ENCODE measurements around the gene GCN1.

Gene GCN1

DNA sequence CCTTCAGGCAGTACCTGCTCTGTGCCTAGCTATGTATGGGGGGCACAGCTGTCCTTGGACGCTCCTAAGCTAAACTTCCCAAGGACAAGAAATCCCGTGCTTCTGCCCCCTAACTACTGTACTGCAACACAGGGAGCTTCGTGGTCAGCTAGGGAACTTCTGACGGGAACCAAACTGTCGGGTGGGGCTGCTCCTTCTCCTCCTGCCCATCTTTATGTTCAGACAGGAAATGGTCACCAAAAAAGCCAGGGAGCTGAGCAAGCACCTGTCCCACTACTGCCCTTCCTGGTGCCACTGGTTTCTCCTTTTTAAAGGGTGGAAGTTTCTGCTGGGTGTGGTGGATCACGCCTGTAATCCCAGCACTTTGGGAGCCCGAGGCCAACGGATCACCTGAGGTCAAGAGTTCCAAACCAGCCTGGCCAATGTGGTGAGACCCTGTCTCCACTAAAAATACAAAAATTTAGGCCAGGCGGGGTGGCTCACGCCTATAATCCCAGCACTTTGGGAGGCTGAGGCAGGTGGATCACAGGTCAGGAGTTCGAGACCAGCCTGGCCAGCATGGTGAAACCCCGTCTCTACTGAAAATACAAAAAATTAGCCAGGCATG lies 44.4 kb upstream of the GCN1 start (continued):
- TF ChIP-seq, protein P1, sequence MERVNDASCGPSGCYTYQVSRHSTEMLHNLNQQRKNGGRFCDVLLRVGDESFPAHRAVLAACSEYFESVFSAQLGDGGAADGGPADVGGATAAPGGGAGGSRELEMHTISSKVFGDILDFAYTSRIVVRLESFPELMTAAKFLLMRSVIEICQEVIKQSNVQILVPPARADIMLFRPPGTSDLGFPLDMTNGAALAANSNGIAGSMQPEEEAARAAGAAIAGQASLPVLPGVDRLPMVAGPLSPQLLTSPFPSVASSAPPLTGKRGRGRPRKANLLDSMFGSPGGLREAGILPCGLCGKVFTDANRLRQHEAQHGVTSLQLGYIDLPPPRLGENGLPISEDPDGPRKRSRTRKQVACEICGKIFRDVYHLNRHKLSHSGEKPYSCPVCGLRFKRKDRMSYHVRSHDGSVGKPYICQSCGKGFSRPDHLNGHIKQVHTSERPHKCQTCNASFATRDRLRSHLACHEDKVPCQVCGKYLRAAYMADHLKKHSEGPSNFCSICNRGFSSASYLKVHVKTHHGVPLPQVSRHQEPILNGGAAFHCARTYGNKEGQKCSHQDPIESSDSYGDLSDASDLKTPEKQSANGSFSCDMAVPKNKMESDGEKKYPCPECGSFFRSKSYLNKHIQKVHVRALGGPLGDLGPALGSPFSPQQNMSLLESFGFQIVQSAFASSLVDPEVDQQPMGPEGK (tag by site-specific recombination; IDR thresholded peaks at IDR 0.05), result no peak
- TF ChIP-seq ZNF473 (tag by site-specific recombination; IDR thresholded peaks at IDR 0.05) (no peak), ZNF133 (tag by site-specific recombination; IDR thresholded peaks at IDR 0.05) (no peak), ZNF529 (tag by site-specific recombination; IDR thresholded peaks at IDR 0.05; ENCODE audit: insufficient replicate concordance) (no peak)
- TF ChIP-seq, protein P2, sequence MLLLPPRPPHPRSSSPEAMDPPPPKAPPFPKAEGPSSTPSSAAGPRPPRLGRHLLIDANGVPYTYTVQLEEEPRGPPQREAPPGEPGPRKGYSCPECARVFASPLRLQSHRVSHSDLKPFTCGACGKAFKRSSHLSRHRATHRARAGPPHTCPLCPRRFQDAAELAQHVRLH (tag by site-specific recombination; IDR thresholded peaks at IDR 0.05), result no peak

DNA sequence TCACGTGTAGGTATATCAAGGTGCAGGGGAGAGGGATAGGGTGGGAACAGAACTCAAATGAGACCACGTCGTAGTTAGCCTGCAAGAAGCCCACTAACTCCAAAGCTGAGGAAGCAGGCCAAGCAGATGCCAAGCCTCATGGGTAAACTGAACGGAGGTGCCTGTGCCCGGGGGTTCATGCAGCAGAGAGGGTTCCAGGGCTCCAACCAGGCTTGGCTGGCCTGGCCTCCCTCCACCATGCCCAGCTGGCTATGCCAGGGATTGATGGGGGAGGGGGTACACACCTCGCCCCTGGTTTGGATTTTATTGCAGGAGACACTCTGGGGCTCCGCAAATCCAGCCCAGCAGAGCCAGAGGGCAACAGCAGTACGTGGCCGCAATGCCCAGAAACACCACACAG lies 43.7 kb upstream of the GCN1 start:
- no peak overlapping the region for H3K27ac ChIP-seq (ENCODE audit: extremely low read depth, low read depth, low read length)
- no peak overlapping the region for H3K4me3 ChIP-seq (ENCODE audit: low read depth, low read length)
- H3K9me3 ChIP-seq (ENCODE audit: control insufficient read depth, insufficient read depth, low read depth, low read length), result no peaks in the 10 kb centered on the region
- H3K36me3 ChIP-seq (ENCODE audit: control insufficient read depth in 2 of 2, insufficient read depth in 1 of 2, low read length in 2 of 2), result no peaks in the 10 kb centered on the region
- POLR2A ChIA-PET, result interaction anchor here (1.3 to 1.4 kb wide), 2 partner anchors 37 to 53 kb away, joined by 4 to 9 read pairs; partner anchors contain the start of genes RNU4-2 and RPLP0
- CTCF ChIA-PET, result interaction anchor here (0.5 to 9.3 kb wide), 6 partner anchors 9 to 863 kb away, joined by 3 to 132 read pairs (median 4); partner anchors contain the start of genes PXN and RPLP0
- H3K4me1 ChIP-seq (ENCODE audit: control insufficient read depth, insufficient read depth, low read length), result peaks cover 12% of the 10 kb centered on the region
- TF ChIP-seq ZNF610 (tag by site-specific recombination; IDR thresholded peaks at IDR 0.05; ENCODE audit: borderline replicate concordance) (no peak), ZNF701 (tag by site-specific recombination; IDR thresholded peaks at IDR 0.05) (no peak), ZNF335 (tag by site-specific recombination; conservative IDR thresholded peaks at IDR 0.05) (no peak), BCL11B (tag by site-specific recombination; IDR thresholded peaks at IDR 0.05; ENCODE audit: low read depth) (no peak), ZNF560 (tag by site-specific recombination; IDR thresholded peaks at IDR 0.05; ENCODE audit: borderline replicate concordance) (no peak), KLF7 (tag by site-specific recombination; IDR thresholded peaks at IDR 0.05; ENCODE audit: borderline replicate concordance) (no peak), ZNF311 (tag by site-specific recombination; IDR thresholded peaks at IDR 0.05; ENCODE audit: borderline replicate concordance) (no peak), ZNF302 (tag by site-specific recombination; IDR thresholded peaks at IDR 0.05; ENCODE audit: low read depth) (no peak), ZBTB48 (tag by site-specific recombination; IDR thresholded peaks at IDR 0.05) (no peak)
- TF ChIP-seq, protein P3, sequence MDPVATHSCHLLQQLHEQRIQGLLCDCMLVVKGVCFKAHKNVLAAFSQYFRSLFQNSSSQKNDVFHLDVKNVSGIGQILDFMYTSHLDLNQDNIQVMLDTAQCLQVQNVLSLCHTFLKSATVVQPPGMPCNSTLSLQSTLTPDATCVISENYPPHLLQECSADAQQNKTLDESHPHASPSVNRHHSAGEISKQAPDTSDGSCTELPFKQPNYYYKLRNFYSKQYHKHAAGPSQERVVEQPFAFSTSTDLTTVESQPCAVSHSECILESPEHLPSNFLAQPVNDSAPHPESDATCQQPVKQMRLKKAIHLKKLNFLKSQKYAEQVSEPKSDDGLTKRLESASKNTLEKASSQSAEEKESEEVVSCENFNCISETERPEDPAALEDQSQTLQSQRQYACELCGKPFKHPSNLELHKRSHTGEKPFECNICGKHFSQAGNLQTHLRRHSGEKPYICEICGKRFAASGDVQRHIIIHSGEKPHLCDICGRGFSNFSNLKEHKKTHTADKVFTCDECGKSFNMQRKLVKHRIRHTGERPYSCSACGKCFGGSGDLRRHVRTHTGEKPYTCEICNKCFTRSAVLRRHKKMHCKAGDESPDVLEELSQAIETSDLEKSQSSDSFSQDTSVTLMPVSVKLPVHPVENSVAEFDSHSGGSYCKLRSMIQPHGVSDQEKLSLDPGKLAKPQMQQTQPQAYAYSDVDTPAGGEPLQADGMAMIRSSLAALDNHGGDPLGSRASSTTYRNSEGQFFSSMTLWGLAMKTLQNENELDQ (tag by site-specific recombination; IDR thresholded peaks at IDR 0.05; ENCODE audit: low read depth), result no peak
- TF ChIP-seq, protein P4, sequence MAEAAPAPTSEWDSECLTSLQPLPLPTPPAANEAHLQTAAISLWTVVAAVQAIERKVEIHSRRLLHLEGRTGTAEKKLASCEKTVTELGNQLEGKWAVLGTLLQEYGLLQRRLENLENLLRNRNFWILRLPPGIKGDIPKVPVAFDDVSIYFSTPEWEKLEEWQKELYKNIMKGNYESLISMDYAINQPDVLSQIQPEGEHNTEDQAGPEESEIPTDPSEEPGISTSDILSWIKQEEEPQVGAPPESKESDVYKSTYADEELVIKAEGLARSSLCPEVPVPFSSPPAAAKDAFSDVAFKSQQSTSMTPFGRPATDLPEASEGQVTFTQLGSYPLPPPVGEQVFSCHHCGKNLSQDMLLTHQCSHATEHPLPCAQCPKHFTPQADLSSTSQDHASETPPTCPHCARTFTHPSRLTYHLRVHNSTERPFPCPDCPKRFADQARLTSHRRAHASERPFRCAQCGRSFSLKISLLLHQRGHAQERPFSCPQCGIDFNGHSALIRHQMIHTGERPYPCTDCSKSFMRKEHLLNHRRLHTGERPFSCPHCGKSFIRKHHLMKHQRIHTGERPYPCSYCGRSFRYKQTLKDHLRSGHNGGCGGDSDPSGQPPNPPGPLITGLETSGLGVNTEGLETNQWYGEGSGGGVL (tag by site-specific recombination; IDR thresholded peaks at IDR 0.05), result no peak
- TF ChIP-seq, protein P5, sequence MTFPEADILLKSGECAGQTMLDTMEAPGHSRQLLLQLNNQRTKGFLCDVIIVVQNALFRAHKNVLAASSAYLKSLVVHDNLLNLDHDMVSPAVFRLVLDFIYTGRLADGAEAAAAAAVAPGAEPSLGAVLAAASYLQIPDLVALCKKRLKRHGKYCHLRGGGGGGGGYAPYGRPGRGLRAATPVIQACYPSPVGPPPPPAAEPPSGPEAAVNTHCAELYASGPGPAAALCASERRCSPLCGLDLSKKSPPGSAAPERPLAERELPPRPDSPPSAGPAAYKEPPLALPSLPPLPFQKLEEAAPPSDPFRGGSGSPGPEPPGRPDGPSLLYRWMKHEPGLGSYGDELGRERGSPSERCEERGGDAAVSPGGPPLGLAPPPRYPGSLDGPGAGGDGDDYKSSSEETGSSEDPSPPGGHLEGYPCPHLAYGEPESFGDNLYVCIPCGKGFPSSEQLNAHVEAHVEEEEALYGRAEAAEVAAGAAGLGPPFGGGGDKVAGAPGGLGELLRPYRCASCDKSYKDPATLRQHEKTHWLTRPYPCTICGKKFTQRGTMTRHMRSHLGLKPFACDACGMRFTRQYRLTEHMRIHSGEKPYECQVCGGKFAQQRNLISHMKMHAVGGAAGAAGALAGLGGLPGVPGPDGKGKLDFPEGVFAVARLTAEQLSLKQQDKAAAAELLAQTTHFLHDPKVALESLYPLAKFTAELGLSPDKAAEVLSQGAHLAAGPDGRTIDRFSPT (tag by site-specific recombination; IDR thresholded peaks at IDR 0.05), result no peak
- TF ChIP-seq, protein P6, sequence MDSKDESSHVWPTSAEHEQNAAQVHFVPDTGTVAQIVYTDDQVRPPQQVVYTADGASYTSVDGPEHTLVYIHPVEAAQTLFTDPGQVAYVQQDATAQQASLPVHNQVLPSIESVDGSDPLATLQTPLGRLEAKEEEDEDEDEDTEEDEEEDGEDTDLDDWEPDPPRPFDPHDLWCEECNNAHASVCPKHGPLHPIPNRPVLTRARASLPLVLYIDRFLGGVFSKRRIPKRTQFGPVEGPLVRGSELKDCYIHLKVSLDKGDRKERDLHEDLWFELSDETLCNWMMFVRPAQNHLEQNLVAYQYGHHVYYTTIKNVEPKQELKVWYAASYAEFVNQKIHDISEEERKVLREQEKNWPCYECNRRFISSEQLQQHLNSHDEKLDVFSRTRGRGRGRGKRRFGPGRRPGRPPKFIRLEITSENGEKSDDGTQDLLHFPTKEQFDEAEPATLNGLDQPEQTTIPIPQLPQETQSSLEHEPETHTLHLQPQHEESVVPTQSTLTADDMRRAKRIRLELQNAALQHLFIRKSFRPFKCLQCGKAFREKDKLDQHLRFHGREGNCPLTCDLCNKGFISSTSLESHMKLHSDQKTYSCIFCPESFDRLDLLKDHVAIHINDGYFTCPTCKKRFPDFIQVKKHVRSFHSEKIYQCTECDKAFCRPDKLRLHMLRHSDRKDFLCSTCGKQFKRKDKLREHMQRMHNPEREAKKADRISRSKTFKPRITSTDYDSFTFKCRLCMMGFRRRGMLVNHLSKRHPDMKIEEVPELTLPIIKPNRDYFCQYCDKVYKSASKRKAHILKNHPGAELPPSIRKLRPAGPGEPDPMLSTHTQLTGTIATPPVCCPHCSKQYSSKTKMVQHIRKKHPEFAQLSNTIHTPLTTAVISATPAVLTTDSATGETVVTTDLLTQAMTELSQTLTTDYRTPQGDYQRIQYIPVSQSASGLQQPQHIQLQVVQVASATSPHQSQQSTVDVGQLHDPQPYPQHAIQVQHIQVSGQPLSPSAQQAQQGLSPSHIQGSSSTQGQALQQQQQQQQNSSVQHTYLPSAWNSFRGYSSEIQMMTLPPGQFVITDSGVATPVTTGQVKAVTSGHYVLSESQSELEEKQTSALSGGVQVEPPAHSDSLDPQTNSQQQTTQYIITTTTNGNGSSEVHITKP (tag by site-specific recombination; IDR thresholded peaks at IDR 0.05), result no peak
- TF ChIP-seq, protein P7, sequence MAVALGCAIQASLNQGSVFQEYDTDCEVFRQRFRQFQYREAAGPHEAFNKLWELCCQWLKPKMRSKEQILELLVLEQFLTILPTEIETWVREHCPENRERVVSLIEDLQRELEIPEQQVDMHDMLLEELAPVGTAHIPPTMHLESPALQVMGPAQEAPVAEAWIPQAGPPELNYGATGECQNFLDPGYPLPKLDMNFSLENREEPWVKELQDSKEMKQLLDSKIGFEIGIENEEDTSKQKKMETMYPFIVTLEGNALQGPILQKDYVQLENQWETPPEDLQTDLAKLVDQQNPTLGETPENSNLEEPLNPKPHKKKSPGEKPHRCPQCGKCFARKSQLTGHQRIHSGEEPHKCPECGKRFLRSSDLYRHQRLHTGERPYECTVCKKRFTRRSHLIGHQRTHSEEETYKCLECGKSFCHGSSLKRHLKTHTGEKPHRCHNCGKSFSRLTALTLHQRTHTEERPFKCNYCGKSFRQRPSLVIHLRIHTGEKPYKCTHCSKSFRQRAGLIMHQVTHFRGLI (tag by site-specific recombination; IDR thresholded peaks at IDR 0.05), result no peak
